Measurements from ENCODE around the gene IGLL1.
"Not testable (repeated sequence)": the region's sequence is repeated elsewhere in the genome, so short reads cannot be mapped to it uniquely, and the experiment has no call there.

Gene IGLL1

GRCh38 chr22:23591201-23591791 is 11.2 kb upstream of the IGLL1 start:
- peak; percentile 58 for DNase-seq

GRCh38 chr22:23583836-23584235 is 3.7 kb upstream of the IGLL1 start:
- DNase-seq = no peak

GRCh38 chr22:23583153-23583552 is 3.1 kb upstream of the IGLL1 start:
- no peak for DNase-seq

- DNase-seq = no peak
Observed at GRCh38 chr22:23581260-23581650, 1.2 kb upstream of the IGLL1 start.

- no peak for DNase-seq
Observed at GRCh38 chr22:23580576-23581259, 628 bp upstream of the IGLL1 start.

GRCh38 chr22:23579280-23579679 is 810 bp downstream of the IGLL1 start:
- no peak for DNase-seq

GRCh38 chr22:23578306-23578705 is 1.8 kb downstream of the IGLL1 start:
- no peak for DNase-seq

GRCh38 chr22:23576681-23577080 is 3.4 kb downstream of the IGLL1 start:
- no peak for DNase-seq

- no peak for DNase-seq
Observed at GRCh38 chr22:23575601-23576000, 4.5 kb downstream of the IGLL1 start.

GRCh38 chr22:23574877-23575276 is 5.2 kb downstream of the IGLL1 start:
- DNase-seq = no peak

- no peak for DNase-seq
Observed at GRCh38 chr22:23574371-23574811, 5.7 kb downstream of the IGLL1 start.

GRCh38 chr22:23573701-23574235 is 6.3 kb downstream of the IGLL1 start:
- not testable (repeated sequence) for DNase-seq

- DNase-seq = not testable (repeated sequence)
Observed at GRCh38 chr22:23573106-23573505, 7.0 kb downstream of the IGLL1 start.

GRCh38 chr22:23571486-23571885 is 8.6 kb downstream of the IGLL1 start:
- DNase-seq = no peak

- DNase-seq = peak; percentile 29
Observed at GRCh38 chr22:23570681-23571080, 9.4 kb downstream of the IGLL1 start.

- no peak for DNase-seq
Observed at GRCh38 chr22:23569716-23570115, 10.4 kb downstream of the IGLL1 start.

- no peak for DNase-seq
Observed at GRCh38 chr22:23569291-23569690, 10.8 kb downstream of the IGLL1 start.

GRCh38 chr22:23566705-23567475 is 13.2 kb downstream of the IGLL1 start:
- no peak for DNase-seq

- peak; percentile 58 for DNase-seq
Observed at GRCh38 chr22:23565915-23566704, 14.0 kb downstream of the IGLL1 start.

- peak; percentile 39 for DNase-seq
Observed at GRCh38 chr22:23565305-23565914, 14.7 kb downstream of the IGLL1 start.

GRCh38 chr22:23564276-23564675 is 15.8 kb downstream of the IGLL1 start:
- no peak for DNase-seq

- DNase-seq = no peak
Observed at GRCh38 chr22:23563111-23563510, 17.0 kb downstream of the IGLL1 start.

All from NCI-H69 (cell line).